ENCODE data around the gene CXCL8. TPM values are rescaled to one million over a fixed set of nuclear protein-coding genes. Genes with fewer than 3 reads are reported as not detected.
A peak's percentile ranks its signal among the peaks of the same experiment; 100 is the strongest.
"Not testable (repeated sequence)": the region's sequence is repeated elsewhere in the genome, so short reads cannot be mapped to it uniquely, and the experiment has no call there.

The CXCL8 gene
- total RNA-seq (2014; rRNA removed; shearing (Covaris generic)): 20.0 TPM in 2 replicates
- polyA plus RNA-seq (2016; fragmentation: Nextera tagmentation; extraction: Ambion mirVana): 15.5 and 15.9 TPM in 2 replicates

- peaks cover 36% of the 10 kb centered on the region for H3F3A ChIP-seq (ENCODE audit: insufficient read depth)
- peak within 1 kb of the TSS; percentile 63 for H3K4me2 ChIP-seq (ENCODE audit: unreplicated experiment)
- H3K9me3 ChIP-seq (ENCODE audit: low read depth): no peaks in the 10 kb centered on the region
- peak; percentile 83 for DNase-seq
- peaks cover 24% of the 10 kb centered on the region for H3K4me1 ChIP-seq (ENCODE audit: insufficient read depth)
- peak within 1 kb of the TSS; percentile 22 for H3K4me3 ChIP-seq
- TF ChIP-seq EZH2 (IDR thresholded peaks at IDR 0.05; ENCODE audit: insufficient read depth, poor library complexity, severe bottlenecking) (no peak), EZH2phosphoT487 (IDR thresholded peaks at IDR 0.05; ENCODE audit: insufficient read depth, low read depth) (no peak)
- no peaks in the 10 kb centered on the region for H3K36me3 ChIP-seq (ENCODE audit: low read depth)
- no peaks in the 10 kb centered on the region for H3K27me3 ChIP-seq (replicated peaks; ENCODE audit: insufficient read depth)
- WGBS, 2 experiments (ENCODE audit: low coverage in 1 of 2, low lambda C conversion rate in 2 of 2, missing lambda C conversion rate in 2 of 2): 16 to 17% methylated on average over 7 of the region's 7 CpGs
- H3K79me2 ChIP-seq (ENCODE audit: insufficient read depth): no peaks in the 10 kb centered on the region
- H3K9me2 ChIP-seq (ENCODE audit: insufficient read depth): no peaks in the 10 kb centered on the region
- no peak within 1 kb of the TSS for H3K9ac ChIP-seq
- H4K20me1 ChIP-seq (ENCODE audit: insufficient read depth): no peaks in the 10 kb centered on the region
- in situ Hi-C loops (cut with MboI): no loop called here
- peak within 1 kb of the TSS; percentile 14; the same call in 1 of the 2 replicates for H3K27ac ChIP-seq
- H2AFZ ChIP-seq: no peak within 1 kb of the TSS
Measured at GRCh38 chr4:73740353-73740778, at the start of gene CXCL8. CXCL8 (plus strand) TSS chr4:73740569; CDS start chr4:73740659, 90 bp downstream.

GRCh38 chr4:73691201-73691600 is 49.2 kb upstream of the CXCL8 start:
- Histone ChIP-seq H3F3A (ENCODE audit: insufficient read depth) (peaks cover 16% of the 10 kb centered on the region), H3K4me1 (ENCODE audit: insufficient read depth) (peaks cover 20% of the 10 kb centered on the region)
- 85% methylated on average over 4 of the region's 4 CpGs for WGBS, 2 experiments (ENCODE audit: low coverage in 1 of 2, low lambda C conversion rate in 2 of 2, missing lambda C conversion rate in 2 of 2)
- H3K4me3 ChIP-seq; in situ Hi-C loops (cut with MboI); H3K9me3 ChIP-seq (ENCODE audit: low read depth); H3K9ac ChIP-seq; DNase-seq; H3K4me2 ChIP-seq (ENCODE audit: unreplicated experiment); H2AFZ ChIP-seq; H4K20me1 ChIP-seq (ENCODE audit: insufficient read depth); H3K27me3 ChIP-seq (replicated peaks; ENCODE audit: insufficient read depth); H3K79me2 ChIP-seq (ENCODE audit: insufficient read depth); H3K36me3 ChIP-seq (ENCODE audit: low read depth); H3K9me2 ChIP-seq (ENCODE audit: insufficient read depth); H3K27ac ChIP-seq: not testable (repeated sequence)

GRCh38 chr4:73691759-73692158 is 48.6 kb upstream of the CXCL8 start:
- Histone ChIP-seq H3K36me3 (ENCODE audit: low read depth) (no peaks in the 10 kb centered on the region), H3K27ac (no peak overlapping the region), H3K9ac (no peak overlapping the region), H3F3A (ENCODE audit: insufficient read depth) (peaks cover 16% of the 10 kb centered on the region), H3K4me2 (ENCODE audit: unreplicated experiment) (no peak overlapping the region), H3K4me1 (ENCODE audit: insufficient read depth) (peaks cover 20% of the 10 kb centered on the region), H3K4me3 (no peak overlapping the region), H3K9me3 (ENCODE audit: low read depth) (no peaks in the 10 kb centered on the region), H3K9me2 (ENCODE audit: insufficient read depth) (no peaks in the 10 kb centered on the region), H4K20me1 (ENCODE audit: insufficient read depth) (no peaks in the 10 kb centered on the region), H3K27me3 (replicated peaks; ENCODE audit: insufficient read depth) (no peaks in the 10 kb centered on the region), H3K79me2 (ENCODE audit: insufficient read depth) (no peaks in the 10 kb centered on the region), H2AFZ (no peak overlapping the region)
- DNase-seq: no peak
- in situ Hi-C loops (cut with MboI): no loop called here
- no peak for TF ChIP-seq EZH2phosphoT487 (IDR thresholded peaks at IDR 0.05; ENCODE audit: insufficient read depth, low read depth)
- no peak for TF ChIP-seq EZH2 (IDR thresholded peaks at IDR 0.05; ENCODE audit: insufficient read depth, poor library complexity, severe bottlenecking)

GRCh38 chr4:73692254-73692653 is 48.1 kb upstream of the CXCL8 start:
- H3F3A ChIP-seq (ENCODE audit: insufficient read depth): peaks cover 16% of the 10 kb centered on the region
- peak; percentile 61 for DNase-seq
- H4K20me1 ChIP-seq (ENCODE audit: insufficient read depth): no peaks in the 10 kb centered on the region
- H3K9me3 ChIP-seq (ENCODE audit: low read depth): no peaks in the 10 kb centered on the region
- no peak overlapping the region for H3K4me3 ChIP-seq
- H3K27me3 ChIP-seq (replicated peaks; ENCODE audit: insufficient read depth): no peaks in the 10 kb centered on the region
- H3K27ac ChIP-seq: no peak overlapping the region
- H3K9ac ChIP-seq: no peak overlapping the region
- H3K36me3 ChIP-seq (ENCODE audit: low read depth): no peaks in the 10 kb centered on the region
- in situ Hi-C loops (cut with MboI): no loop called here
- H3K4me2 ChIP-seq (ENCODE audit: unreplicated experiment): no peak overlapping the region
- H3K9me2 ChIP-seq (ENCODE audit: insufficient read depth): no peaks in the 10 kb centered on the region
- WGBS, 2 experiments (ENCODE audit: low coverage in 1 of 2, low lambda C conversion rate in 2 of 2, missing lambda C conversion rate in 2 of 2): 9 to 13% methylated on average over 1 of the region's 1 CpG
- no peaks in the 10 kb centered on the region for H3K79me2 ChIP-seq (ENCODE audit: insufficient read depth)
- no peak for TF ChIP-seq EZH2 (IDR thresholded peaks at IDR 0.05; ENCODE audit: insufficient read depth, poor library complexity, severe bottlenecking)
- no peak for TF ChIP-seq EZH2phosphoT487 (IDR thresholded peaks at IDR 0.05; ENCODE audit: insufficient read depth, low read depth)
- peaks cover 20% of the 10 kb centered on the region for H3K4me1 ChIP-seq (ENCODE audit: insufficient read depth)
- no peak overlapping the region for H2AFZ ChIP-seq

GRCh38 chr4:73692701-73693100 is 47.7 kb upstream of the CXCL8 start:
- 69 to 71% methylated on average over 2 of the region's 2 CpGs for WGBS, 2 experiments (ENCODE audit: low coverage in 1 of 2, low lambda C conversion rate in 2 of 2, missing lambda C conversion rate in 2 of 2)
- no peaks in the 10 kb centered on the region for H3K36me3 ChIP-seq (ENCODE audit: low read depth)
- H3F3A ChIP-seq (ENCODE audit: insufficient read depth): peaks cover 16% of the 10 kb centered on the region
- no peak overlapping the region for H3K27ac ChIP-seq
- H2AFZ ChIP-seq: no peak overlapping the region
- no peak for TF ChIP-seq EZH2phosphoT487 (IDR thresholded peaks at IDR 0.05; ENCODE audit: insufficient read depth, low read depth)
- no peak for TF ChIP-seq EZH2 (IDR thresholded peaks at IDR 0.05; ENCODE audit: insufficient read depth, poor library complexity, severe bottlenecking)
- DNase-seq: no peak
- H3K9ac ChIP-seq: no peak overlapping the region
- no peak overlapping the region for H3K4me2 ChIP-seq (ENCODE audit: unreplicated experiment)
- H3K79me2 ChIP-seq (ENCODE audit: insufficient read depth): no peaks in the 10 kb centered on the region
- H3K9me3 ChIP-seq (ENCODE audit: low read depth): no peaks in the 10 kb centered on the region
- no peaks in the 10 kb centered on the region for H3K27me3 ChIP-seq (replicated peaks; ENCODE audit: insufficient read depth)
- no peaks in the 10 kb centered on the region for H4K20me1 ChIP-seq (ENCODE audit: insufficient read depth)
- H3K9me2 ChIP-seq (ENCODE audit: insufficient read depth): no peaks in the 10 kb centered on the region
- in situ Hi-C loops (cut with MboI): no loop called here
- peaks cover 20% of the 10 kb centered on the region for H3K4me1 ChIP-seq (ENCODE audit: insufficient read depth)
- no peak overlapping the region for H3K4me3 ChIP-seq

Measured in GM23248 (cell line).